ENCODE data around the gene NOL9.
A peak's percentile ranks its signal among the peaks of the same experiment; 100 is the strongest.
"Not testable (repeated sequence)": the region's sequence is repeated elsewhere in the genome, so short reads cannot be mapped to it uniquely, and the experiment has no call there.

Gene NOL9

GRCh38 chr1:6503884-6504602, 50.3 kb downstream of the NOL9 start:
- DNase-seq (ENCODE audit: low spot score): no peak

- DNase-seq (ENCODE audit: low spot score): no peak
These were observed 52.1 kb downstream of the NOL9 start for GRCh38 chr1:6502000-6502891.

- no peak for DNase-seq (ENCODE audit: low spot score)
These were observed 53.0 kb downstream of the NOL9 start for GRCh38 chr1:6501279-6501813.

- DNase-seq (ENCODE audit: low spot score): no peak
These were observed 53.6 kb downstream of the NOL9 start for GRCh38 chr1:6500544-6501278.

- no peak for DNase-seq (ENCODE audit: low spot score)
These were observed 55.0 kb downstream of the NOL9 start for GRCh38 chr1:6499296-6499695.

GRCh38 chr1:6498576-6499111, 55.7 kb downstream of the NOL9 start:
- no peak for DNase-seq (ENCODE audit: low spot score)

- no peak for DNase-seq (ENCODE audit: low spot score)
These were observed 56.3 kb downstream of the NOL9 start for GRCh38 chr1:6497867-6498575.

GRCh38 chr1:6497215-6497866, 57.0 kb downstream of the NOL9 start:
- DNase-seq (ENCODE audit: low spot score): peak; percentile 77

GRCh38 chr1:6496890-6497214, 57.5 kb downstream of the NOL9 start:
- no peak for DNase-seq (ENCODE audit: low spot score)

GRCh38 chr1:6496365-6496721, 58.0 kb downstream of the NOL9 start:
- no peak for DNase-seq (ENCODE audit: low spot score)

- no peak for DNase-seq (ENCODE audit: low spot score)
These were observed 58.6 kb downstream of the NOL9 start for GRCh38 chr1:6495540-6496364.

GRCh38 chr1:6495041-6495441, 59.3 kb downstream of the NOL9 start:
- DNase-seq (ENCODE audit: low spot score): no peak

GRCh38 chr1:6494627-6495026, 59.7 kb downstream of the NOL9 start:
- DNase-seq (ENCODE audit: low spot score): no peak

- not testable (repeated sequence) for DNase-seq (ENCODE audit: low spot score)
These were observed 60.5 kb downstream of the NOL9 start for GRCh38 chr1:6493834-6494223.

GRCh38 chr1:6491966-6492365, 62.3 kb downstream of the NOL9 start:
- DNase-seq (ENCODE audit: low spot score): no peak

GRCh38 chr1:6491480-6491962, 62.8 kb downstream of the NOL9 start, which contains the start of gene PLEKHG5:
PLEKHG5 (minus strand) TSS chr1:6491667; CDS start chr1:6477571, 14,096 bp downstream.
- no peak for DNase-seq (ENCODE audit: low spot score)

- DNase-seq (ENCODE audit: low spot score): no peak
These were observed 63.2 kb downstream of the NOL9 start for GRCh38 chr1:6491081-6491449.

- DNase-seq (ENCODE audit: low spot score): peak; percentile 81
These were observed 63.9 kb downstream of the NOL9 start for GRCh38 chr1:6490181-6491080.

GRCh38 chr1:6489799-6490180, 64.5 kb downstream of the NOL9 start:
- peak; percentile 97 for DNase-seq (ENCODE audit: low spot score)
